Endothelial cell of umbilical vein (primary cell): ENCODE measurements around the gene DACT2.

Source experiments
- CTCF ChIP-seq, 2 donors: IDR thresholded peaks; 1 replicate in 1 of 2; 2 replicates in 1 of 2; pipeline ENCODE4 v1.5.1; 2011; ENCODE audit warnings: low read length in 2 of 2, mild to moderate bottlenecking in 2 of 2, moderate library complexity in 2 of 2, control low read depth in 1 of 2, inconsistent platforms in 1 of 2, low read depth in 1 of 2; ENCODE audit not compliant: insufficient read depth in 1 of 2; ENCODE audit errors: extremely low read depth in 1 of 2
- EZH2 ChIP-seq: IDR thresholded peaks from 2 replicates; pipeline ENCODE4 v1.6.1; 2012; ENCODE audit warnings: borderline replicate concordance, low read depth, mild to moderate bottlenecking, moderate library complexity, low read length, inconsistent platforms; ENCODE audit not compliant: severe bottlenecking
- FOS ChIP-seq: IDR thresholded peaks from 2 replicates; pipeline ENCODE4 v1.6.1; 2011; ENCODE audit warnings: mild to moderate bottlenecking, low read length, moderate library complexity, borderline replicate concordance; ENCODE audit not compliant: insufficient read depth
- GATA2 ChIP-seq: IDR thresholded peaks from 2 replicates; pipeline ENCODE4 v1.7.0; 2011; ENCODE audit warnings: low read depth, mild to moderate bottlenecking, moderate library complexity, mixed read lengths, low read length; ENCODE audit not compliant: insufficient read length, insufficient read depth
- MAX ChIP-seq: IDR thresholded peaks from 2 replicates; pipeline ENCODE4 v1.6.1; 2011; ENCODE audit not compliant: insufficient read depth, insufficient read length
- MYC ChIP-seq: IDR thresholded peaks from one replicate; pipeline ENCODE4 v1.6.1; 2011; ENCODE audit warnings: mild to moderate bottlenecking, low read depth, low read length
- POLR2A ChIP-seq: IDR thresholded peaks from 2 replicates; pipeline ENCODE4 v1.6.1; 2012; ENCODE audit warnings: low read depth, mild to moderate bottlenecking, control low read depth, low read length
- POLR2AphosphoS5 ChIP-seq: IDR thresholded peaks from 2 replicates; pipeline ENCODE4 v1.6.1; 2012; ENCODE audit warnings: low read depth, mild to moderate bottlenecking, control low read depth, low read length, moderate library complexity; ENCODE audit not compliant: insufficient read depth

- TF ChIP-seq CTCF (IDR thresholded peaks at IDR 0.05; ENCODE audit: extremely low read depth in 1 of 2, insufficient read depth in 1 of 2, low read depth in 1 of 2, low read length in 2 of 2) (no peak), EZH2 (no peak), POLR2A (no peak), MAX (no peak), FOS (no peak), MYC (no peak), POLR2AphosphoS5 (no peak), GATA2 (no peak)
These were observed 6.1 kb downstream of the DACT2 start for GRCh38 chr6:168313431-168314011.
